ENCODE results near the gene GTPBP10.

Gene GTPBP10

GRCh38 chr7:90313907-90314306 lies 32.6 kb upstream of the GTPBP10 start:
- no peak overlapping the region for H3K4me3 ChIP-seq (ENCODE audit: low read length)
- no peak for DNase-seq (ENCODE audit: low read depth)
- no peak for TF ChIP-seq CTCF (IDR thresholded peaks at IDR 0.05; ENCODE audit: insufficient read depth, low read depth, low read length, missing control alignments)

- DNase-seq (ENCODE audit: low read depth) = no peak
- H3K4me3 ChIP-seq (ENCODE audit: low read length) = no peak overlapping the region
- TF ChIP-seq CTCF (IDR thresholded peaks at IDR 0.05; ENCODE audit: insufficient read depth, low read depth, low read length, missing control alignments) = no peak
These were observed 26.5 kb upstream of the GTPBP10 start for GRCh38 chr7:90320014-90320413.

GRCh38 chr7:90320418-90320800 lies 26.1 kb upstream of the GTPBP10 start:
- peak overlapping the region; percentile 17 for H3K4me3 ChIP-seq (ENCODE audit: low read length)
- TF ChIP-seq CTCF (IDR thresholded peaks at IDR 0.05; ENCODE audit: insufficient read depth, low read depth, low read length, missing control alignments) = no peak

GRCh38 chr7:90320801-90321494 lies 25.6 kb upstream of the GTPBP10 start, which contains the start of gene FAM237B:
Gene FAM237B, minus strand, starts transcription at chr7:90321304. Its CDS starts 1,556 bp downstream, at chr7:90319748.
- H3K4me3 ChIP-seq (ENCODE audit: low read length) = peak within 1 kb of the TSS; percentile 17

More at GRCh38 chr7:90320418-90320800, 26.1 kb upstream of the GTPBP10 start:
- no peak for DNase-seq (ENCODE audit: low read depth)

GRCh38 chr7:90322837-90323236 lies 23.7 kb upstream of the GTPBP10 start:
- no peak overlapping the region for H3K4me3 ChIP-seq (ENCODE audit: low read length)
- DNase-seq (ENCODE audit: low read depth) = no peak
- no peak for TF ChIP-seq CTCF (IDR thresholded peaks at IDR 0.05; ENCODE audit: insufficient read depth, low read depth, low read length, missing control alignments)

More at GRCh38 chr7:90320801-90321494, 25.6 kb upstream of the GTPBP10 start, which contains the start of gene FAM237B:
- no peak for TF ChIP-seq CTCF (IDR thresholded peaks at IDR 0.05; ENCODE audit: insufficient read depth, low read depth, low read length, missing control alignments)
- DNase-seq (ENCODE audit: low read depth) = peak; percentile 47

GRCh38 chr7:90326500-90326899 lies 20.0 kb upstream of the GTPBP10 start:
- H3K4me3 ChIP-seq (ENCODE audit: low read length) = no peak overlapping the region
- no peak for DNase-seq (ENCODE audit: low read depth)
- TF ChIP-seq CTCF (IDR thresholded peaks at IDR 0.05; ENCODE audit: insufficient read depth, low read depth, low read length, missing control alignments) = no peak

All from epithelial cell of esophagus (primary cell).